GM12878 (cell line): Measurements from ENCODE around the gene LRRC7. TPM values are rescaled to one million over a fixed set of nuclear protein-coding genes. Genes with fewer than 3 reads are reported as not detected.

Experiments
- ATAC-seq: fragments of 200-7000 bp; cut with Tn5 transposase; 3 replicates; pipeline ENCODE4 v1.9.1; 2020; ENCODE audit warnings: mild to moderate bottlenecking, moderate library complexity
- BruUV-seq: library from RNA; stranded (reverse); fragments of 400-500 nt; replicated peaks from 2 replicates; lab custom pipeline; 2021; lab: Mats Ljungman, UMichigan
- CTCF ChIA-PET: fragments of 300-600 bp; sonication (Branson Sonifier 250); formaldehyde crosslinking; extraction: SDS; loops from one replicate; lab custom pipeline; 2021; ENCODE audit warnings: inconsistent platforms; lab: Yijun Ruan, JAX
- POLR2A ChIA-PET: fragments of 350-600 bp; formaldehyde crosslinking; extraction: SDS; loops from one replicate; lab custom pipeline; 2021; ENCODE audit warnings: inconsistent platforms; lab: Charles Lee
- RAD21 ChIA-PET: fragments of 300-600 bp; sonication (Branson Sonifier 250); formaldehyde crosslinking; loops from one replicate; lab custom pipeline; 2023; ENCODE audit warnings: antibody characterized with exemption; ENCODE audit not compliant: unreplicated experiment; lab: Charles Lee
- SMC1A ChIA-PET: fragments of 300-600 bp; sonication (Branson Sonifier 250); formaldehyde crosslinking; loops from one replicate; lab custom pipeline; 2023; ENCODE audit not compliant: unreplicated experiment, uncharacterized antibody; lab: Charles Lee
- DNase-seq: peaks from one replicate; pipeline ENCODE4 v3.0.0-alpha.2; 2011; ENCODE audit warnings: low read depth, low spot score
- FAIRE-seq: peaks from 3 replicates; lab custom pipeline; 2011; peaks lifted over from hg19 to GRCh38; lab: Jason Lieb, UNC
- H2AFZ ChIP-seq: 2 replicates; pipeline ENCODE4 v1.6.0; 2011; ENCODE audit warnings: low read depth, low read length, control low read depth; ENCODE audit not compliant: control insufficient read depth
- H3K27ac ChIP-seq: 2 replicates; pipeline ENCODE4 v1.5.1; 2011; ENCODE audit warnings: control low read depth; ENCODE audit not compliant: control insufficient read depth, insufficient read depth
- H3K27me3 ChIP-seq, 2 experiments: replicated peaks in 1 of 2; 2 replicates each; pipeline versions ENCODE4 v1.6.0 to v1.6.1; 2011; ENCODE audit warnings: low read length in 1 of 2; ENCODE audit not compliant: control insufficient read depth in 2 of 2, insufficient read depth in 2 of 2
- H3K36me3 ChIP-seq, 2 experiments: 2 replicates each; pipeline ENCODE4 v1.5.1; 2011; ENCODE audit warnings: low read length in 1 of 2; ENCODE audit not compliant: control insufficient read depth in 2 of 2, insufficient read depth in 2 of 2
- H3K4me1 ChIP-seq: 2 replicates; pipeline ENCODE4 v1.6.1; 2011; ENCODE audit warnings: mild to moderate bottlenecking, low read length, moderate library complexity, mixed read lengths; ENCODE audit not compliant: control insufficient read depth, insufficient read depth
- H3K4me2 ChIP-seq: 2 replicates; pipeline ENCODE4 v1.6.0; 2011; ENCODE audit warnings: control low read depth; ENCODE audit not compliant: control insufficient read depth, insufficient read depth
- H3K4me3 ChIP-seq: fragments of 200-600 bp; sonication (generic); 2 replicates; pipeline ENCODE4 v1.5.1; 2016
- H3K79me2 ChIP-seq: 2 replicates; pipeline ENCODE4 v1.6.0; 2011; ENCODE audit warnings: low read length; ENCODE audit not compliant: control insufficient read depth, insufficient read depth
- H3K9ac ChIP-seq: 2 replicates; pipeline ENCODE4 v1.8.0; 2011; ENCODE audit warnings: low read length, control low read depth, mixed read lengths; ENCODE audit not compliant: control insufficient read depth, insufficient read depth
- H3K9me3 ChIP-seq: replicated peaks from 3 replicates; pipeline ENCODE4 v1.5.1; 2011; ENCODE audit warnings: mild to moderate bottlenecking, low read length; ENCODE audit not compliant: control insufficient read depth, insufficient read depth
- H4K20me1 ChIP-seq: 2 replicates; pipeline ENCODE4 v1.6.0; 2011; ENCODE audit not compliant: control insufficient read depth, insufficient read depth
- ATF7 ChIP-seq: fragments of 450-650 bp; IDR thresholded peaks from 2 replicates; pipeline ENCODE4 v1.6.1; 2016; ENCODE audit warnings: low read depth, mild to moderate bottlenecking
- BCL11A ChIP-seq: IDR thresholded peaks from 2 replicates; pipeline ENCODE4 v1.6.1; 2011; ENCODE audit warnings: low read depth, low read length
- CBX3 ChIP-seq: fragments of 200-600 bp; sonication (generic); IDR thresholded peaks from 2 replicates; pipeline ENCODE4 v1.6.1; 2016; ENCODE audit warnings: low read depth, borderline replicate concordance
- CEBPB ChIP-seq, 2 experiments: fragments of 150-350 bp in 1 of 2; IDR thresholded peaks; 2 replicates each; pipeline ENCODE4 v1.6.1; 2012 to 2014; ENCODE audit warnings: low read depth in 2 of 2, low read length in 2 of 2, borderline replicate concordance in 1 of 2, inconsistent platforms in 1 of 2
- E2F8 ChIP-seq: fragments of 450-650 bp; IDR thresholded peaks from 2 replicates; pipeline ENCODE4 v1.6.1; 2018; ENCODE audit warnings: mild to moderate bottlenecking, low read depth, moderate library complexity; ENCODE audit not compliant: partially characterized antibody
- ELK1 ChIP-seq: IDR thresholded peaks from 2 replicates; pipeline ENCODE4 v1.6.1; 2012; ENCODE audit warnings: low read depth, low read length, improper control_type of control experiment
- ETV6 ChIP-seq, 2 experiments: fragments of 450-650 bp in 1 of 2; IDR thresholded peaks in 1 of 2; conservative IDR thresholded peaks in 1 of 2; 2 replicates each; pipeline ENCODE4 v1.6.1; 2014; ENCODE audit warnings: antibody characterized with exemption in 1 of 2, borderline replicate concordance in 1 of 2, low read depth in 1 of 2, mild to moderate bottlenecking in 1 of 2, moderate library complexity in 1 of 2
- FOXM1 ChIP-seq: IDR thresholded peaks from 2 replicates; pipeline ENCODE4 v1.6.1; 2012; ENCODE audit warnings: low read depth, mild to moderate bottlenecking, inconsistent platforms, low read length, moderate library complexity
- HCFC1 ChIP-seq: fragments of 150-350 bp; IDR thresholded peaks from 2 replicates; pipeline ENCODE4 v1.6.1; 2014; ENCODE audit warnings: low read length
- IRF5 ChIP-seq: fragments of 450-650 bp; IDR thresholded peaks from 2 replicates; pipeline ENCODE4 v1.6.1; 2017; ENCODE audit warnings: borderline replicate concordance
- MEF2A ChIP-seq: IDR thresholded peaks from 2 replicates; pipeline ENCODE4 v1.6.1; 2011; ENCODE audit warnings: low read depth, mild to moderate bottlenecking, low read length, moderate library complexity; ENCODE audit not compliant: insufficient read depth
- USF1 ChIP-seq: IDR thresholded peaks from 2 replicates; pipeline ENCODE4 v1.6.1; 2011; ENCODE audit warnings: borderline replicate concordance, low read depth, mild to moderate bottlenecking, moderate library complexity, mixed read lengths, low read length; ENCODE audit not compliant: insufficient read depth; ENCODE audit errors: extremely low read length
- ZBED1 ChIP-seq: IDR thresholded peaks from 2 replicates; pipeline ENCODE4 v1.6.1; 2016; ENCODE audit warnings: borderline replicate concordance
- WGBS: methylation state at CpG from one replicate; pipeline ENCODE4 v1.1.6; 2016; ENCODE audit warnings: low lambda C conversion rate; ENCODE audit not compliant: insufficient replicate concordance, insufficient coverage; ENCODE audit errors: missing lambda C conversion rate; 5-methylcytosine and 5-hydroxymethylcytosine counted together
- in situ Hi-C: fragments of 300-500 bp; cut with MboI; formaldehyde crosslinking; loops from 9 replicates; pipeline ENCODE4 v1.14.3; 2018; ENCODE audit warnings: mixed read lengths
- intact Hi-C: fragments of 100-400 bp; cut with micrococcal nuclease; formaldehyde crosslinking; loops from one replicate; pipeline ENCODE4 v1.14.2; 2022; ENCODE audit not compliant: unreplicated experiment
- polyA plus RNA-seq, 11 experiments: library from polyadenylated mRNA; depleted of rRNA in 4 of 11; unstranded in 6 of 11; stranded (reverse) in 5 of 11; fragments of >200 nt; fragmentation: Nextera tagmentation in 4 of 11; fragmentation: Illumina TruSeq in 1 of 11; extraction: Ambion mirVana in 4 of 11; extraction: Trizol in 1 of 11; gene quantifications; 1 replicate in 1 of 11; 2 replicates in 10 of 11; pipeline versions ENCODE4 v1.2.1 to v1.2.3, GENCODE V29; 2011 to 2016; ENCODE audit warnings: inconsistent platforms in 2 of 11, missing spikeins in 2 of 11, low read depth in 1 of 11
- total RNA-seq, 4 experiments: library from RNA; depleted of rRNA in 3 of 4; stranded (reverse); fragments of >200 nt in 3 of 4; fragmentation: Illumina TruSeq in 1 of 4; extraction: Trizol in 1 of 4; gene quantifications; 2 replicates each; pipeline versions ENCODE4 v1.2.1 to v1.2.3, GENCODE V29; 2013 to 2021

LRRC7 gene
- total and polyA plus RNA-seq, 10 of the 15 experiments (the other 5 are each of a cell fraction or from before 2014, with no cell fraction given), result 0.05 to 1.4 (median 0.24) TPM; not detected in 5

GRCh38 chr1:69863704-69864103, 296.0 kb downstream of the LRRC7 start:
- FAIRE-seq (no peak), ATAC-seq (no peak), DNase-seq (no peak)
- H3K9ac ChIP-seq, result no peak overlapping the region
- BruUV-seq, result no TSS peak
- intact Hi-C loops (no loop called here), in situ Hi-C loops (no loop called here)
- H4K20me1 ChIP-seq, result no peaks in the 10 kb centered on the region
- no peaks in the 10 kb centered on the region for H3K4me1 ChIP-seq
- no peak overlapping the region for H3K27ac ChIP-seq
- H2AFZ ChIP-seq, result no peak overlapping the region
- 11% methylated on average over 1 of the region's 1 CpG for WGBS
- no peaks in the 10 kb centered on the region for H3K36me3 ChIP-seq
- POLR2A ChIA-PET, result no interaction called here
- H3K4me3 ChIP-seq, result no peak overlapping the region
- SMC1A ChIA-PET, result no interaction called here
- RAD21 ChIA-PET, result no interaction called here
- H3K27me3 ChIP-seq, result no peaks in the 10 kb centered on the region
- CTCF ChIA-PET, result no interaction called here
- H3K79me2 ChIP-seq, result no peaks in the 10 kb centered on the region
- H3K4me2 ChIP-seq, result no peak overlapping the region
- H3K9me3 ChIP-seq, result no peaks in the 10 kb centered on the region
- TF ChIP-seq FOXM1 (no peak), IRF5 (no peak), ATF7 (no peak), USF1 (no peak), MEF2A (no peak), HCFC1 (no peak), BCL11A (no peak), CEBPB (IDR thresholded peaks at IDR 0.05; ENCODE audit: borderline replicate concordance in 1 of 2, low read depth in 2 of 2, low read length in 2 of 2) (no peak), ELK1 (no peak), CBX3 (no peak), E2F8 (no peak), ETV6 (conservative IDR thresholded peaks at IDR 0.05 in 1 of 2, IDR thresholded peaks at IDR 0.05 in 1 of 2; ENCODE audit: borderline replicate concordance in 1 of 2, low read depth in 1 of 2) (no peak), ZBED1 (no peak)
